ENCODE results near the gene ACSBG1. TPM values are rescaled to one million over a fixed set of nuclear protein-coding genes. Genes with fewer than 3 reads are reported as not detected.
"Not testable (repeated sequence)": the region's sequence is repeated elsewhere in the genome, so short reads cannot be mapped to it uniquely, and the experiment has no call there.

Gene ACSBG1
- total RNA-seq, 2 donors from 2014 or later: 7.4 TPM; not detected in 1

DNA sequence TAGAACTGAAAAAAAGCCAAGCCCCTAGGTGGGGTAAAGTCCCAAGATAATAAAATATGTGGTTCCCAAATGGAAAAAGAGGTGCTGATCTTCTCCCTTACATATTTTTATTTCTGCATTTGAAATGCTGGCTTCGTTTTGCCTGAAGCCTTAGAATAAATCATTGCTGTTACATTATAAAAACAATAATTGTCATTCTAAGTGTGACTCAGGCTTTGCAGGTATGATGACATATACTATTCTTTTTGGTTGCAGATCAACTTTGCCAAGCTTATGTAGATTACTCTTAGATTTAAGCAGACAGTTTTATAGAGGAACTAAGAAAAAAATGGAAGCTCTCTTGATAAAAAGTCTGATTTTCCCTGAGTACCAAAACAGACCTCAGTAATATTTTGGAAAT lies 77.7 kb downstream of the ACSBG1 start:
- Histone ChIP-seq H3K36me3 (peaks cover 0 to 5% of the 10 kb centered on the region in 2 donors), H3K4me1 (replicated peaks) (peaks cover 9% of the 10 kb centered on the region), H3K9me3 (no peaks in the 10 kb centered on the region), H3K27me3 (replicated peaks; ENCODE audit: insufficient read depth) (no peaks in the 10 kb centered on the region), H3K27ac (no peak overlapping the region), H3K4me3 (no peak overlapping the region)
- TF ChIP-seq POLR2A (IDR thresholded peaks at IDR 0.05) (no peak), POLR2AphosphoS5 (IDR thresholded peaks at IDR 0.05) (no peak), CTCF (IDR thresholded peaks at IDR 0.05) (no peak)
- no peak for DNase-seq (ENCODE audit: low spot score)
- WGBS: 28% methylated on average over 1 of the region's 1 CpG
- intact Hi-C loops (cut with DNase I): no loop called here

- WGBS: 28% methylated on average over 4 of the region's 4 CpGs
- Histone ChIP-seq H3K9me3 (no peaks in the 10 kb centered on the region), H3K4me3 (no peak overlapping the region), H3K36me3 (peaks cover 0 to 5% of the 10 kb centered on the region in 2 donors), H3K4me1 (replicated peaks) (peaks cover 9% of the 10 kb centered on the region), H3K27me3 (replicated peaks; ENCODE audit: insufficient read depth) (no peaks in the 10 kb centered on the region), H3K27ac (peak overlapping the region; percentile 29 to 52)
- DNase-seq (ENCODE audit: low spot score): no peak
- no peak for TF ChIP-seq CTCF (IDR thresholded peaks at IDR 0.05)
- TF ChIP-seq POLR2AphosphoS5 (IDR thresholded peaks at IDR 0.05): no peak
- TF ChIP-seq POLR2A (IDR thresholded peaks at IDR 0.05): no peak
- intact Hi-C loops (cut with DNase I): no loop called here
These were observed 78.9 kb downstream of the ACSBG1 start for GRCh38 chr15:78155355-78155939.

GRCh38 chr15:78154955-78155354 lies 79.4 kb downstream of the ACSBG1 start:
- Histone ChIP-seq H3K36me3 (peaks cover 0 to 5% of the 10 kb centered on the region in 2 donors), H3K4me1 (replicated peaks) (peaks cover 9% of the 10 kb centered on the region), H3K4me3 (no peak overlapping the region), H3K9me3 (no peaks in the 10 kb centered on the region), H3K27ac (peak overlapping the region in 1 of 2 donors; percentile 52), H3K27me3 (replicated peaks; ENCODE audit: insufficient read depth) (no peaks in the 10 kb centered on the region)
- DNase-seq (ENCODE audit: low spot score): no peak
- WGBS: 55% methylated on average over 3 of the region's 3 CpGs
- TF ChIP-seq POLR2AphosphoS5 (IDR thresholded peaks at IDR 0.05) (no peak), CTCF (IDR thresholded peaks at IDR 0.05) (no peak), POLR2A (IDR thresholded peaks at IDR 0.05) (no peak)
- intact Hi-C loops (cut with DNase I): no loop called here

- H3K9me3 ChIP-seq; H3K4me1 ChIP-seq (replicated peaks); intact Hi-C loops (cut with DNase I); H3K27me3 ChIP-seq (replicated peaks; ENCODE audit: insufficient read depth); H3K4me3 ChIP-seq; H3K36me3 ChIP-seq; H3K27ac ChIP-seq; DNase-seq (ENCODE audit: low spot score): not testable (repeated sequence)
- WGBS: 95% methylated on average over 8 of the region's 8 CpGs
These were observed 83.3 kb downstream of the ACSBG1 start for GRCh38 chr15:78151075-78151474.

DNA sequence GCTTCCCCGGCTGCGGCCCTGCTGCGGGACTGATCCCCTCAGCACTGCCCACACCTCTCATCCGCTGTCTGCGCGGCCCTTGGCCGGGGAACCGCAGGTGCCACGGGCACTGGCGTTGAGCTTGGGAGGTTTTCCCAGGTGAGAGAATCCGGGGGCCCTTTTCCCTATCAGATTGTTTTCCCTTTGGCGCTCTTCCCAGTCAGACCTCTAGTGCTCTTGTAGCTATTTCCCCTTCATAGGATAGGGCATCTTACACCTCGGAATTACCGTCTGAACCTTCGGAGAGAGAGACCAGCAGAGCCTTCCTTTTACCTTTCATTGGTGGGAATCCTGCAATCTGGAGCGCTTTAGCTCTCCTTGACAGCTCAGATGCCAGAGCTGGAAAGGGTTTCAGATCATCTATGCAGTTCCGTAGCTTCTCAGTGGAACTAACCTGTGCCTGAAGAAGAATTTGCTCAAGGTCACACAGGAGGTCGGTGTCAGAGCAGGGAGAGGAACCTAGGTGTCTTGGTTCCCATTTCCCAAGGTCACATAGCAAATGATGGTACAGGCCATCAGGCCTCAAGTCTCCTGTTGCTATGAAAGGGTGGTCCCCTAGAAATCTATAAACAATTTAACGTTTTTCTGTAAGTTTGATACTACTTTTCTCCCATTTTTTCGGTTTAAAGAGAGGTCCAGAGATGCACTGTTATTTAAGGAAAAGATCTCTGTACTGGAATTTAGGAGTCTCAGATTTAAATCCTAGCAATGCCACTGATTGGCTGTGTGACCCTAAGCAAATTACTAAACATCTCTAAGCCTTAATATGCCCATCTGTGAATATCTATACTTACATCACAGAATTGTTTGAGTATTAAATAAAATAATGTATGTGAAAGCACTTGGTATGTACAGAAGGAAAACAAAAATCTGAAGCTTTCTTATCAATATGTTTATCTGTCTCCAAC lies 84.3 kb downstream of the ACSBG1 start:
- Histone ChIP-seq H3K4me1 (replicated peaks) (peaks cover 4% of the 10 kb centered on the region), H3K9me3 (no peaks in the 10 kb centered on the region), H3K36me3 (no peaks in the 10 kb centered on the region), H3K27me3 (replicated peaks; ENCODE audit: insufficient read depth) (no peaks in the 10 kb centered on the region), H3K27ac (peak overlapping the region; percentile 74 to 79), H3K4me3 (peak overlapping the region; percentile 79 to 86)
- 13% methylated on average over 20 of the region's 20 CpGs for WGBS
- no peak for TF ChIP-seq CTCF (IDR thresholded peaks at IDR 0.05)
- no peak for TF ChIP-seq POLR2A (IDR thresholded peaks at IDR 0.05)
- no peak for TF ChIP-seq POLR2AphosphoS5 (IDR thresholded peaks at IDR 0.05)
- DNase-seq (ENCODE audit: low spot score): no peak
- intact Hi-C loops (cut with DNase I): no loop called here

All from prostate gland (tissue), 2 donors.